A549 (cell line): ENCODE data around the gene EIF4G1. TPM values are rescaled to one million over a fixed set of nuclear protein-coding genes. Genes with fewer than 3 reads are reported as not detected.

Experiments used
- ATAC-seq, 2 experiments: fragments of 200-7000 bp in 1 of 2; fragments of >200 bp in 1 of 2; cut with Nextera tagmentation in 1 of 2; cut with Tn5 transposase in 1 of 2; 3 replicates each; pipeline versions ENCODE4 v1.8.0 to v1.9.1; 2018 to 2020; ENCODE audit warnings: mild to moderate bottlenecking in 1 of 2, moderate library complexity in 1 of 2
- CTCF ChIA-PET: fragments of 300-600 bp; sonication (Branson Sonifier 250); formaldehyde crosslinking; extraction: SDS; loops from one replicate; lab custom pipeline; 2021; ENCODE audit warnings: antibody characterized with exemption, inconsistent platforms; lab: Yijun Ruan, JAX
- POLR2A ChIA-PET: fragments of 350-600 bp; formaldehyde crosslinking; extraction: SDS; loops from one replicate; lab custom pipeline; 2021; ENCODE audit warnings: antibody characterized with exemption, inconsistent platforms; lab: Yijun Ruan, JAX
- DNase-seq, 2 experiments: peaks; one replicate each; pipeline versions ENCODE4 v3.0.0 to v3.0.0-alpha.2; 2011 to 2016; ENCODE audit warnings: low read depth in 1 of 2, low spot score in 1 of 2
- FAIRE-seq: peaks from 2 replicates; lab custom pipeline; 2011; peaks lifted over from hg19 to GRCh38; lab: Jason Lieb, UNC
- H3K27ac ChIP-seq, 2 experiments: fragments of >200 bp; sonication (Bioruptor Twin); formaldehyde crosslinking; 3 replicates each; pipeline ENCODE4 v1.5.1; 2016 to 2017
- H3K4me1 ChIP-seq: fragments of >200 bp; sonication (Bioruptor Twin); formaldehyde crosslinking; 3 replicates; pipeline ENCODE4 v1.6.1; 2016
- H3K4me2 ChIP-seq: fragments of >200 bp; sonication (Bioruptor Twin); formaldehyde crosslinking; 3 replicates; pipeline ENCODE4 v1.6.1; 2016
- H3K4me3 ChIP-seq: fragments of >200 bp; sonication (Bioruptor Twin); formaldehyde crosslinking; 3 replicates; pipeline ENCODE4 v1.5.1; 2016
- H3K9me3 ChIP-seq: fragments of >200 bp; sonication (Bioruptor Twin); formaldehyde crosslinking; 3 replicates; pipeline ENCODE4 v1.6.1; 2016
- BCL3 ChIP-seq: fragments of >200 bp; sonication (Bioruptor Twin); formaldehyde crosslinking; IDR thresholded peaks from 3 replicates; pipeline ENCODE4 v1.6.1; 2016
- EP300 ChIP-seq, 2 experiments: fragments of >200 bp; sonication (Bioruptor Twin); formaldehyde crosslinking; IDR thresholded peaks; 2 replicates in 1 of 2; 3 replicates in 1 of 2; pipeline ENCODE4 v1.6.1; 2016 to 2017
- ESRRA ChIP-seq: fragments of 150-350 bp; IDR thresholded peaks from 2 replicates; pipeline ENCODE4 v1.6.1; 2014; ENCODE audit warnings: mild to moderate bottlenecking, low read length, borderline replicate concordance
- FOSL2 ChIP-seq, 2 experiments: fragments of 450-650 bp in 1 of 2; fragments of >200 bp in 1 of 2; sonication (Bioruptor Twin) in 1 of 2; formaldehyde crosslinking; IDR thresholded peaks; 2 replicates each; pipeline versions ENCODE4 v1.5.0 to v1.6.1; 2016 to 2020; ENCODE audit warnings: mild to moderate bottlenecking in 1 of 2, moderate library complexity in 1 of 2
- HEYL ChIP-seq: fragments of 250-450 bp; sonication (Bioruptor Pico); IDR thresholded peaks from 2 replicates; pipeline ENCODE4 v1.8.0; 2021; ENCODE audit warnings: mild to moderate bottlenecking, moderate library complexity
- KDM1A ChIP-seq: fragments of 200-600 bp; sonication (generic); IDR thresholded peaks from 2 replicates; pipeline ENCODE4 v1.6.1; 2016; ENCODE audit warnings: low read depth, mild to moderate bottlenecking
- MYC ChIP-seq: IDR thresholded peaks from 2 replicates; pipeline ENCODE4 v1.6.1; 2012; ENCODE audit warnings: mild to moderate bottlenecking, inconsistent platforms, low read length, improper control_type of control experiment, borderline replicate concordance
- NFE2L2 ChIP-seq: fragments of 150-350 bp; conservative IDR thresholded peaks from 2 replicates; pipeline ENCODE4 v1.6.1; 2014; ENCODE audit warnings: low read length
- NPAS2 ChIP-seq: fragments of 250-450 bp; sonication (Bioruptor Pico); IDR thresholded peaks from 2 replicates; pipeline ENCODE4 v1.8.0; 2022; ENCODE audit warnings: mild to moderate bottlenecking, moderate library complexity, borderline replicate concordance
- PHF8 ChIP-seq: fragments of 200-600 bp; sonication (generic); IDR thresholded peaks from 2 replicates; pipeline ENCODE4 v1.6.1; 2016; ENCODE audit warnings: low read depth, mild to moderate bottlenecking, antibody characterized with exemption, moderate library complexity, borderline replicate concordance
- POLR2A ChIP-seq: IDR thresholded peaks from 2 replicates; pipeline ENCODE4 v1.6.1; 2012; ENCODE audit warnings: mild to moderate bottlenecking, low read length
- POLR2AphosphoS2 ChIP-seq: conservative IDR thresholded peaks from 2 replicates; pipeline ENCODE4 v1.6.1; 2012; ENCODE audit warnings: low read length, improper control_type of control experiment, inconsistent platforms
- RAD21 ChIP-seq, 2 experiments: fragments of >200 bp in 1 of 2; sonication (Bioruptor Twin) in 1 of 2; formaldehyde crosslinking in 1 of 2; IDR thresholded peaks in 1 of 2; conservative IDR thresholded peaks in 1 of 2; 2 replicates in 1 of 2; 3 replicates in 1 of 2; pipeline ENCODE4 v1.6.1; 2012 to 2018; ENCODE audit warnings: inconsistent platforms in 1 of 2
- SREBF2 ChIP-seq: fragments of 450-650 bp; IDR thresholded peaks from 2 replicates; pipeline ENCODE4 v1.6.1; 2014; ENCODE audit warnings: mild to moderate bottlenecking, moderate library complexity
- TP53 ChIP-seq: fragments of 250-450 bp; sonication (Bioruptor Pico); IDR thresholded peaks from 2 replicates; pipeline ENCODE4 v1.5.0; 2021; ENCODE audit warnings: mild to moderate bottlenecking, moderate library complexity
- ZNF302 ChIP-seq: fragments of 250-450 bp; sonication (Bioruptor Pico); IDR thresholded peaks from 2 replicates; pipeline ENCODE4 v1.9.0; 2021; ENCODE audit warnings: inconsistent platforms, mild to moderate bottlenecking, moderate library complexity
- WGBS: methylation state at CpG from one replicate; pipeline ENCODE4 v1.1.6; 2017; ENCODE audit errors: missing lambda C conversion rate; 5-methylcytosine and 5-hydroxymethylcytosine counted together
- polyA plus RNA-seq, 4 experiments: library from polyadenylated mRNA; depleted of rRNA in 3 of 4; stranded (reverse); fragments of >200 nt; fragmentation: RNase III in 1 of 4; extraction: RNeasy Plus Mini Kit Qiagen cat#74134 plus additional on column Dnase treatment in 1 of 4; gene quantifications; 2 replicates in 3 of 4; 3 replicates in 1 of 4; pipeline ENCODE4 v1.2.3, GENCODE V29; 2011 to 2017

Gene EIF4G1
- polyA plus RNA-seq, 2 of the 4 experiments (the other 2 are of a cell fraction), result 152 to 248 TPM

- no peak overlapping the region for H3K4me3 ChIP-seq
- WGBS, result 73% methylated on average over 7 of the region's 8 CpGs
- FAIRE-seq (no peak), ATAC-seq (peak; percentile 6 to 35; a peak in 3 of 6 replicates), DNase-seq (no peak)
- H3K9me3 ChIP-seq, result no peaks in the 10 kb centered on the region
- H3K27ac ChIP-seq, result no peak overlapping the region
- no peak overlapping the region for H3K4me2 ChIP-seq
- H3K4me1 ChIP-seq, result no peaks in the 10 kb centered on the region
- POLR2A ChIA-PET, result no interaction called here
- TF ChIP-seq PHF8, result no peak
- CTCF ChIA-PET, result interaction anchor here (0.6 to 3.6 kb wide), 10 partner anchors 10 to 187 kb away, joined by 3 to 23 read pairs (median 6); partner anchors contain the start of gene FAM131A
These were observed 40.3 kb downstream of the EIF4G1 start for GRCh38 chr3:184354754-184355153.

GRCh38 chr3:184355261-184356040 lies 41.0 kb downstream of the EIF4G1 start:
- no peak overlapping the region for H3K4me2 ChIP-seq
- ATAC-seq, result no peak
- no peak for TF ChIP-seq RAD21 (conservative IDR thresholded peaks at IDR 0.05 in 1 of 2, IDR thresholded peaks at IDR 0.05 in 1 of 2)
- H3K27ac ChIP-seq, result no peak overlapping the region
- no peak for DNase-seq
- H3K9me3 ChIP-seq, result no peaks in the 10 kb centered on the region
- H3K4me3 ChIP-seq, result no peak overlapping the region
- peaks cover 4% of the 10 kb centered on the region; the same call in 2 of the 3 replicates for H3K4me1 ChIP-seq
- no peak for FAIRE-seq
- ChIA-PET POLR2A (no interaction called here), CTCF (interaction anchor here (0.6 to 3.6 kb wide), 10 partner anchors 11 to 186 kb away, joined by 3 to 23 read pairs (median 6); partner anchors contain the start of gene FAM131A)
- 82% methylated on average over 18 of the region's 18 CpGs for WGBS

GRCh38 chr3:184357248-184358123 lies 43.1 kb downstream of the EIF4G1 start:
- 92% methylated on average over 16 of the region's 24 CpGs for WGBS
- peaks cover 11% of the 10 kb centered on the region; the same call in 2 of the 3 replicates for H3K4me1 ChIP-seq
- FAIRE-seq (no peak), DNase-seq (no peak), ATAC-seq (no peak)
- CTCF ChIA-PET, result no interaction called here
- H3K4me3 ChIP-seq, result no peak overlapping the region
- no peak overlapping the region for H3K27ac ChIP-seq
- TF ChIP-seq MYC, result no peak
- no peak for TF ChIP-seq RAD21 (conservative IDR thresholded peaks at IDR 0.05 in 1 of 2, IDR thresholded peaks at IDR 0.05 in 1 of 2)
- no peak for TF ChIP-seq TP53 (CRISPR knock-in tag)
- no peak for TF ChIP-seq ESRRA
- H3K9me3 ChIP-seq, result no peaks in the 10 kb centered on the region
- H3K4me2 ChIP-seq, result no peak overlapping the region
- POLR2A ChIA-PET, result no interaction called here

- no peak for DNase-seq
- peaks cover 11% of the 10 kb centered on the region; the same call in 2 of the 3 replicates for H3K4me1 ChIP-seq
- no peak for ATAC-seq
- H3K4me2 ChIP-seq, result no peak overlapping the region
- H3K4me3 ChIP-seq, result no peak overlapping the region
- FAIRE-seq, result no peak
- ChIA-PET CTCF (no interaction called here), POLR2A (no interaction called here)
- 91% methylated on average over 10 of the region's 12 CpGs for WGBS
- H3K9me3 ChIP-seq, result no peaks in the 10 kb centered on the region
- no peak for TF ChIP-seq KDM1A
- no peak for TF ChIP-seq EP300 (IDR thresholded peaks at IDR 0.05)
- no peak for TF ChIP-seq BCL3
- no peak for TF ChIP-seq POLR2A
- no peak for TF ChIP-seq FOSL2 (IDR thresholded peaks at IDR 0.05)
- no peak for TF ChIP-seq FOSL2 (CRISPR knock-in tag; IDR thresholded peaks at IDR 0.05)
- no peak for TF ChIP-seq HEYL (CRISPR knock-in tag)
- no peak for TF ChIP-seq PHF8
- TF ChIP-seq SREBF2, result no peak
- no peak for TF ChIP-seq ZNF302
- no peak for TF ChIP-seq NPAS2 (CRISPR knock-in tag)
- no peak for TF ChIP-seq NFE2L2
- no peak for TF ChIP-seq POLR2AphosphoS2
- TF ChIP-seq ESRRA, result no peak
- no peak overlapping the region for H3K27ac ChIP-seq
These were observed 43.8 kb downstream of the EIF4G1 start for GRCh38 chr3:184358124-184358767.
